NCI-H2029 (cell line): ENCODE results near the gene SLIT3.

Source experiments
- DNase-seq: peaks from one replicate; lab custom pipeline; 2025; lab: John Stamatoyannopoulos, UW

The SLIT3 gene

GRCh38 chr5:168925160-168925559, 375.8 kb downstream of the SLIT3 start:
- DNase-seq: no peak

DNA sequence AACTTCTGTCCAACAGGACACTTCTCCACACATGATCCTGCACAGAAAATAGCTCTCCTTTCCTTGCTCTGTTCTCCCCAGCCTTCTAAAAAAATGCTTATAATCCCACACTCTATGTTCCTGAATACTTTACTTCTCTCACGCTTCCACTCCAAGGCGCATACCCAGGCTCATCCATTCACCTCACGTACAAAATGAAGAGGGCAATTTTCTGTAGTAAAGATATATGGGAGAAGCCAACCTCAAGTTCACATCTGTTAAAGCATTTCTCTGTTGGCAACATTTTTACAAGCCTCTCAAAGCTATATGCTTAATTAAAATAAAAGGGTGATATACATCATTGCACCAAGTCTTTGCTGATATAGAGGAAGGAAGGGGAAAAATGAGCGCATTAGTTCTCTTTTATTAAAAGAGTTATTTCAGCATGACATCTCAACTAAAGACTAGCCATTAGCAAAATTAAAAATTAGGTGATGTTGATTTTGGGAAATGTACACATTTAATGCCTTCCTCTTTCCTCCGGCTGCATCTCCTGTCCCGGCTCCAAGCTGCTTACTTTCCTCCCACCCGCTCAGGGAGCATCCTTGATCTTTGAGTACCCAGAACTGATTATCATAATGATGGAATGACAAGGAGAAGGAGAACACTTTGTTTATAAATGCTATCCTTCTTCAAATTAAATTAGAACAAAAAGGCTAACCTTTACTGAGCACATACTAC, 379.6 kb downstream of the SLIT3 start:
- DNase-seq: no peak

DNA sequence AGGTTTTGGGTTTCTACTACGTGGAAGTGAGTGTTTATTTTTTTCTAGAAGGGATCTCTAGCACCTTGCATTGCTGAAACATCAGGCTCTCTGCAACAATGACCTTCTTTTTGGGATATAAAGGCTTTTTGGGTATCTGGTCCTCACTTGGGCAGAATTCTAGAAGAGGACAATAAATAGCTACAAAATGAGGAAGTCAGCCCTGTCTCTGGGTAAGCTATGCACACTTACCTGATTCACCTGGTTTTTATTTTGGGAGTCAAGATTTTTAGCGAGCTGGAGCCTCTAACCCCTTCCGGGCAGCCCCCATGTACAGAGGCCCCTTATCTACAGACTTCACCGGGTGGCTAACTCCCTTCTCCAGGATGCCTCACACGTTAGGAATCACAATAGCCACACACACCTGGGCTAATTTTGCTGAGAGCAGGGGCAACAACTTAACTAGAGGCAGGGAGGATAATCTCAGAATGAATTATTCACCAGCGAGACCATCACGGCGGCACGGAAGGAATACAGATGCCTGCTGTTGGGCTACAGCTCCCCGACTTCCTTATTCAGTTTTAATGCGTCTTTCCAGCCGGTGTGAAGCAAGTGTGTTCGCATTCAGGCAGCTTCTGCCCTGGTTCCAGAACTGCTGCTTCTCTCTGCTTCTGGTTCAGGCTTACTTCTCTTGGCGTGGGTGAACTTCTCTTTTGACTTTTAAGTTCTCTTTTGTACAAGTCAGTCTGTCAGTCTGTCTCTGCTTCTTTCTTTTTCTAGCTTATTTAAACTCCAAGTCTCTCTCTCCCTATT, 380.7 kb downstream of the SLIT3 start:
- no peak for DNase-seq

GRCh38 chr5:168917947-168918600, 382.9 kb downstream of the SLIT3 start:
- no peak for DNase-seq

- no peak for DNase-seq
Observed at GRCh38 chr5:168916852-168917251, 384.1 kb downstream of the SLIT3 start.

DNA sequence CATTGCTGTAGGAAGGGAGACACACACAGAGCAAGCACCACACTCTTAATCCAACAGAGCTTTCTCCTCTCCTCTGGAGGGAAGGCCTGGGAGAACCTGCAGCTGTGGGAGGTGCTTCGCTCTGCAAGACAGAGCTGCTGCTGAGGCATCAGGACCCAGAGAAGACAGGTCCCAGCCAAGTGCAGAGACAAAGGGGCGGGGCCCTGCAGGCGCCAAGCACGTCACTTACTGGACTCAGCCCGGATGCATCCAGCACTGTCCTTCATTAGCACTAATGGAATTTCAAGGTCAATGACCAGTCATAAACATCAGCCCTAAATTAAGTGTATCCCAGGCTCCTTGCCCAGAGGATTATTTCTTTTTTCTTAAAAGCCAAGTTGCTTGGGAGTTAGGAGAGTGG, 384.7 kb downstream of the SLIT3 start:
- no peak for DNase-seq

DNA sequence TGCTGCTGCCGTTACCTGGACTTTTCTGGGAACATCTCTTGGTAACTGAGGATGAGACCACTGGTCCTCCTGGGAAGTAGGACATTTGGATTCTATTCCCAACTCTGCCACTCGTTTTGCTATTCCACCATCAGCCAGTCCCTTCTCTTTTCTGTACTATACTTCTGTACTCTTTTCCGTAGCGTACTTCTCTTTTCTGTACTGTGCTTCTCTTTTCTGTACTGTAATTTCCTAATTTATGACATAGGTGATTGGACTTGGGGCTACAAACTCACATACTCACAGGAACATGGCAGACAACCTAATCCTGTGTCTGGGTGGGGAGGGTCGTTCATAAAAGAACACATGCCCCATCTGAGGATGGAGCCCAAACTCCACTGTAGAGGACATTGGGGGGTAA, 386.4 kb downstream of the SLIT3 start:
- no peak for DNase-seq

DNA sequence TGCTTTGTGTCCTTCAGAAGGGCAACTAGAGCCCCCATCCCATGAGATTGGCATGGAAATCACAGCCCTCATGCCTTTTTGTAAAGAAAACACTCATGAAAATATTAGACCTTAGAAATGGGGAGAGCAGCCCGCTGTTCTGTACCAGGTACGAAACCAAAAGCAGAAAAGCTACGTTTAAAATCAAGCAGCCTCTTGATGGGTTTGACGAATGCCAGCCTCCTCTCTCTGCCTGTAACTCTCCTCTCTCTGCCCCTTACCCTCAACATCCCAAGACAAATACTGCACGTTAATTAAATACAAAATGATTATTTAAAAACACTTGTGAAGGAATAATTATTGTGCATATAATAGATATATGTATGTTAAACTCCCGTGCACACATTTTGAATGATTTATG, 390.1 kb downstream of the SLIT3 start:
- DNase-seq: no peak

GRCh38 chr5:168908207-168908606, 392.7 kb downstream of the SLIT3 start:
- no peak for DNase-seq

DNA sequence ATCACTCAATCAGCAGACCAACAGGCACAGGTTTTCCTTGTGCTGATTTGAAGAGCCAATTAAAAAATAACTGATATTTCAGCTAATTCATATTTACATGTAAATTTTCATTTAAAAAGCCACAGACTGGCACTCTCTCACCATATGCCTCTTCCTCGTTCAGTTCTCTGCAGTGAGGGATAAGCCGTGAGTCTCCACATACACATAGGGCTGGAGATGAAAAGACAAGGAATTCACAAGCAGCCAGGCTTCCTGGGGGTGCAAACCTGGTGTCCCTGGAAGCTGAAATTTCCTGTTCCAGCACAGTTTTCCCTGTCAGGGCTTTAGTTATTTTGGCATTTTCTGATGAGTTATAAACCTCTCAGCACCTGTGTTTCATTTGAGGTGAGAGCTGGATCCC, 397.9 kb downstream of the SLIT3 start:
- DNase-seq: no peak

GRCh38 chr5:168899673-168900072, 401.3 kb downstream of the SLIT3 start:
- DNase-seq: no peak

DNA sequence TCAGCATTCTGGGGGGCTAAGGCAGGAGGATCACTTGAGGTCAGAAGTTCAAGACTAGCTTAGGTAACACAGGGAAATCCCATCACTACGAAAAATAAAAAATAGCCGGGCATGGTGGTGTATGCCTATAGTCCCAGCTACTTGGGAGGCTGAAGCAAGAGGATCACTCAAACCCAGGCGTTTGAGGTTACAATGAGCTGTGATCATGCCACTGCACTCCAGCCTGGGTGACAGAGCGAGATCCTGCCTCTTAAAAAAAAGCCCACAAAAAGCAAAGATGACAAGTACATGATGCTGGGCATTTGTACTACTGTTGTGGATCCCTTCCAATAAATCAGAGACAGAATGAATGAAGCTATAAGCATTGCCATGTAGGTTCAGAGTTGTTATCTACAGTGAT, 401.7 kb downstream of the SLIT3 start:
- DNase-seq: no peak

DNA sequence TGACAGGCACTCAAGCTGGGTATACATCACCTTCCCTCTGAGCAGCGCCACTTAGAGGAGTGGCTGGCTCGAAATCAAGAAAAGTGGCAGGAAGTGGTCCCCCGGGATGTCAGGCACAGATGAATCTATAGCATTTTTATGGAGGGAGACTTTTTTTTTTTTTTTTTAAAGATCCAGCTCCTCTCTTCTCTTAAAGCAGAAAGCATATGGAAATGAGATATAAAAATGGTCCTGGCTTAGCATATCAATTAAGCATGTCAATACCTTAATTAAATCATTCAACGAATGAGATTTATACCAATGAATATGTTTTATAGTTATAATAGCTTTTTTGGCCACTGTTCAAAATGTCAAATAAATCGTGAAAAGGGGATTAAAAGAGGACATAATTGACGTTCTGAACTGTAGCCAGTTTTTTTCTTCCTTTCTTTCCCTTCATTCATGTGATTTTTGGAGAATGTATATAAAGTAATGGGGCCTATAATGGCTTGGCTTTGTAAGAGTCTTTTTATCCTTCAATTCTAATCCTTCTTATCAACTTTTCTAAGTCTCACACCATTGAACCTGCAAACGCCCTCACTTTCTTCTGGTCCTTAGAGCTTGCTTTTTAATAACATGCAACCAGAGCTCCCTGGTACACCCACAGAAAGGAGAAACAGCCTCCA, 402.6 kb downstream of the SLIT3 start:
- DNase-seq: no peak

DNA sequence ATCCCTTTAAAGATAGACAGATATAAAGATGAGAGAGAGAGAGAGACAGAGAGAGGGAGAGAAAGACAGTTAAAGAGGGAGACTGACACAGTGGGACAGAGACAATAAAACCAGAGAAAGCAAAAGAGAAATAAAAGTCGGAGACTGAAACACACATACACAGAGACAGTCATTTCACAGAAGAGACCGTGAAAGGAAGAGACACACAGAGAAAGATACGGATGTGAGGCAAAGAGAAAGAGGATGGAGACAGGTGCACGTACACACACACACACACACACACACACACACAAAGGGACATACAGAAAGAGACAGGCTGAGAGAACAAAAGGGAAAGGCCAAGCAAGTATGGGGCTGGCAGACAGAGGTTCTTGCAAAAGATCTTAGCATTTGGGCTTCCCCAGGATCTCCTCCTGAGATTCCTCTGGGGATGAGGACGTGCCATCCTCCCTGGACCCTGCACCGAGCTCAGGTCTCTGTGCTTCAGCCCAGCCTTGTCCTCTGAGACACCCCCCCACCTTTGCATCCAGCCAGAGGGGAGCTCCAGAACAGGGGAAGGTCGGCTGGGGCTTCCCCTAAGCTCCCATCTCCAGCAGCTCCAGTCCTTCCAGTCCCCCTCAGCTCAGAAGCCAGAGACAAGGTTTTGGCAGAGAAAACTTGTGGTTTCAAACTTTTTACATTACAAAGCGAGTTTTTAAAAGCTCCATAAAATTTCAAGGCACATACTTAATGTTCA, 403.4 kb downstream of the SLIT3 start:
- DNase-seq: no peak

DNA sequence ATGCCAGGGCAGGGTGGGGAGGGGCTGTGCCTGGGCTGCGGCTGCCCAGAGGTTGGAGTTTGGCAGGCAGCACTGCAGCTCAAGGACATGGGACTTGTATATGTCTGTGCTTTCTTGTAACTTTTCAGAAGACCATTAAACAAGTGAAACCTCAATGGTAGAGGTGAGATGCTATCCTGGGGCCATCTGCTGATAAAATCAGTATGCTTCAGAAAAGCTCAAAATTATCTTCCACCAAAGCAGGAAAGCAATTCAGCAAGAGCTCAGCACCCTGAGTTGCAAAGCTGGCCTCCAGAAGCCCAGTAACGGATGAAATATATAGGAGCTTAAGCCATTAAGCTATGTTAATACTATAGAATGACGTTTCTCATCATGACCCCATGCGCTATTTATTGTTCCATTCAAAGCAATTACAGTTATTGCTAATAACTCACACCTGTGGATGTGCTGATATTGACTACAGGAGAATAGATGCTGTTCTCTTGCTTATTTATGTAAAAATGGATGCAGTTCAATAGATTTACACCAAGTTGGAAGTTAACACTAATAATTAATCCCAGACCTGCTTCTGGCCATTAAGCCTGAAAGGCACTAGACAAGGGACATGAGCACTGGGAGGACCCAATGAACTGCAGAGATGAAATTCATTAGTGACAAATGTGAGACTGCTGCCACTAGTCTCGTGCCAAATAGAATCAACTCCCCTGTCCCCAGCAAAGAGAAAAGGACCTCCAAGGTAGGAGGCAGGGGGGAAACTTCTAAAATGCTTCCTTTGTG, 405.5 kb downstream of the SLIT3 start:
- no peak for DNase-seq

DNA sequence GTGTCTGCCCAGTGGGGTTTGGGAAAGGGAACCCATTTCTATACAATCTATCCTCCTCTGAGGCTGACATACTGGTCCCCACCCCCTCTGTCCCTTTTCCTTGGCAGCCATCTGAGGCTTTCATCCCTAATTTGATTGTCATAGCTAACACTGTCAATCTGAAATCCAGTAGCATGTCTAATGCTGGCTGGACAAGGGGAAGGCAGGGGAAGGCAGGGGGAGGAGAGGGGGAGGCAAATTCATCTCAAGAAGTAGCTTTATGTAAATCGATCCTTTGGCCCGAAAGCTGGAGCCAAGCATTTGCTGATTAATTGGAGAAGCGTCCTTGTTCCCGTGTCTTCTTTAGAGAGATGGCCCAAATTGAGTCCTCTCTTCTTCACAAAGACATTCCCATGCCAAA, 407.7 kb downstream of the SLIT3 start:
- DNase-seq: no peak

DNA sequence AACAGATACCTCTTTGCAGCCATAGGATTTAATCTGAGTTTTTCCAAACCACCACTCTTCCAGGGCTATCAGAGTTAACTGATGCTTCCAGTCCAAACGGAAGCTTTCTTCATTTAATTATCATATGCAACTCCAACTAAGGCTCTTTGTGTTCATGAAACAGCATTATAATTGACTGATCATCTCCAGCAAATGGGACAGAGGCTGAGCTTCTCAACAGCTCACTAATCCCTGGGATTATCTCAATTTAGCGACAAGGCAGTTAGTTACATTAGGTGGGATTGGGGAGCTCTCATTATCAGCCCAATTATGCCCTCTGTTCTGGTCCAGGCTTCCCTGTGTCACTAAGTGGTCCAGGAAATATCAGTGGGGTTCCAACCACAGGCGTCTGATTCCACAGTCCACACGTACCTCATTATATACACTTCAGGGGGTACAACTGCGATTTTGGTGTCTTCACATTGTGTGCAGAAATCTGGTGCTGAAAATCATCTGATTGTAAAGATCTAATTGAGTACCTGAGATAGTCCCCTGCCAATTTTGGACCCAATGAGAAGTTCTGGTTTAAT, 408.2 kb downstream of the SLIT3 start:
- no peak for DNase-seq

GRCh38 chr5:168890816-168891812, 409.8 kb downstream of the SLIT3 start:
- no peak for DNase-seq

DNA sequence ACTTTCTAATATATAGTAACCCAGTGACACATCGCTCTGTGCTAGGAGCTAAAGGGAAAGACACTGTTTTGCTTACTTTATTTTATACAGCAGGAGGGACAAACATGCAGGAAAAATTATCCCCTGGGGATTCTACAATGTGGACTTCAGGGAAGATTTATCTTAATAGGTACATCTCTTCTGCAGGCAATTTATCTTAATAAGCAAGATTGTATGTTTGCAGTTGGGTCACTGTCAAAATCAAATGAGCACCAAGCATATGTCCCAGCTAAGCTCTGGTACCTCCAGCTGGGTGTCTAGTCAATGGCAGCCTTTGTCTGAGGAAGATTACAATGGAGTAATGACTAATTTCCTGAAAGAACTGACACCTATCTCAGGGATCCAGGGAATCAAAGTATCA, 411.9 kb downstream of the SLIT3 start:
- no peak for DNase-seq
